Sigmoid colon (tissue), 4 donors: ENCODE measurements around the gene MINDY4.

ENCODE experiments used
- CTCF ChIP-seq, 4 experiments: fragments of 450-650 bp in 3 of 4; fragments of 200-600 bp in 1 of 4; IDR thresholded peaks; one replicate each; pipeline ENCODE4 v1.5.1; 2016 to 2019; ENCODE audit warnings: antibody characterized with exemption in 4 of 4, mild to moderate bottlenecking in 3 of 4, moderate library complexity in 2 of 4
- EP300 ChIP-seq, 4 donors: sonication (generic); formaldehyde crosslinking; IDR thresholded peaks; one replicate each; pipeline ENCODE4 v1.6.1; 2017; ENCODE audit warnings: antibody characterized with exemption in 4 of 4
- POLR2A ChIP-seq, 2 donors: fragments of 450-650 bp; IDR thresholded peaks; one replicate each; pipeline ENCODE4 v1.6.1; 2016; ENCODE audit warnings: antibody characterized with exemption in 2 of 2, mild to moderate bottlenecking in 2 of 2, moderate library complexity in 2 of 2
- POLR2AphosphoS5 ChIP-seq, 4 donors: sonication (generic); formaldehyde crosslinking; IDR thresholded peaks; one replicate each; pipeline ENCODE4 v1.6.1; 2017; ENCODE audit warnings: antibody characterized with exemption in 4 of 4

- TF ChIP-seq EP300 (IDR thresholded peaks at IDR 0.05) (no peak), CTCF (IDR thresholded peaks at IDR 0.05) (no peak), POLR2A (IDR thresholded peaks at IDR 0.05) (no peak), POLR2AphosphoS5 (IDR thresholded peaks at IDR 0.05) (no peak)
Measured at GRCh38 chr7:30723776-30724175, 47.4 kb upstream of the MINDY4 start.
